HCT116 (cell line): ENCODE data around the gene ESYT3. TPM values are rescaled to one million over a fixed set of nuclear protein-coding genes. Genes with fewer than 3 reads are reported as not detected.

Experiments used
- ATAC-seq: fragments of 200-7000 bp; cut with Tn5 transposase; 2 replicates; pipeline ENCODE4 v1.9.1; 2020; ENCODE audit warnings: mild to moderate bottlenecking, moderate library complexity
- BruUV-seq: library from RNA; stranded (reverse); fragments of 400-500 nt; replicated peaks from 2 replicates; lab custom pipeline; 2021; lab: Mats Ljungman, UMichigan
- CTCF ChIA-PET: fragments of 300-600 bp; sonication (Branson Sonifier 250); formaldehyde crosslinking; loops from one replicate; lab custom pipeline; 2021; ENCODE audit warnings: antibody characterized with exemption; lab: Charles Lee
- POLR2A ChIA-PET: fragments of 300-600, 350-600 bp; sonication (Branson Sonifier 250); formaldehyde crosslinking; loops from one replicate; lab custom pipeline; 2021; ENCODE audit warnings: antibody characterized with exemption; lab: Charles Lee
- RAD21 ChIA-PET, 2 experiments: fragments of 300-600 bp; sonication (Branson Sonifier 250); formaldehyde crosslinking; loops; one replicate each; lab custom pipeline; 2023; ENCODE audit warnings: low total read pairs in 2 of 2; ENCODE audit not compliant: uncharacterized antibody in 2 of 2, unreplicated experiment in 2 of 2, low non-redundant PET in 1 of 2; lab: Charles Lee
- DNase-seq: peaks from one replicate; pipeline ENCODE4 v3.0.0-alpha.2; 2010; ENCODE audit warnings: low read depth, low spot score
- H2AFZ ChIP-seq: fragments of 200-600 bp; shearing (Covaris generic), sonication (generic); 2 replicates; pipeline ENCODE4 v1.6.1; 2017; ENCODE audit warnings: low read depth, mixed run types, mixed read lengths, antibody characterized with exemption, low read length; ENCODE audit not compliant: poor library complexity, severe bottlenecking
- H3K27ac ChIP-seq: 2 replicates; pipeline ENCODE4 v1.5.1; 2012; ENCODE audit warnings: low read depth, low read length
- H3K27me3 ChIP-seq: fragments of 200-600 bp; sonication (generic); 2 replicates; pipeline ENCODE4 v1.6.1; 2016; ENCODE audit warnings: mixed run types, low read length, mixed read lengths; ENCODE audit not compliant: insufficient read depth
- H3K36me3 ChIP-seq, 2 experiments: fragments of 200-500 bp in 1 of 2; fragments of 200-600 bp in 1 of 2; sonication (Bioruptor generic) in 1 of 2; sonication (generic) in 1 of 2; 2 replicates each; pipeline versions ENCODE4 v1.5.1 to v1.6.1; 2014 to 2016; ENCODE audit warnings: low read length in 2 of 2, inconsistent platforms in 1 of 2, mixed read lengths in 1 of 2, mixed run types in 1 of 2; ENCODE audit not compliant: insufficient read depth in 2 of 2, control insufficient read depth in 1 of 2
- H3K4me1 ChIP-seq, 2 experiments: fragments of 200-600 bp in 1 of 2; sonication (generic) in 1 of 2; 2 replicates each; pipeline versions ENCODE4 v1.5.1 to v1.6.1; 2012 to 2017; ENCODE audit warnings: low read length in 2 of 2, inconsistent platforms in 1 of 2, mild to moderate bottlenecking in 1 of 2, mixed read lengths in 1 of 2, mixed run types in 1 of 2, moderate library complexity in 1 of 2; ENCODE audit not compliant: insufficient read depth in 2 of 2, control insufficient read depth in 1 of 2
- H3K4me2 ChIP-seq: fragments of 200-600 bp; sonication (generic); 2 replicates; pipeline ENCODE4 v1.6.1; 2017; ENCODE audit warnings: mixed run types, low read length, mixed read lengths
- H3K4me3 ChIP-seq, 2 experiments: fragments of 200-600 bp in 1 of 2; sonication (generic) in 1 of 2; replicated peaks in 1 of 2; 2 replicates each; pipeline ENCODE4 v1.5.1; 2011 to 2016; ENCODE audit warnings: low read length in 2 of 2, control low read depth in 1 of 2, low read depth in 1 of 2, mild to moderate bottlenecking in 1 of 2, mixed read lengths in 1 of 2, mixed run types in 1 of 2
- H3K79me2 ChIP-seq: fragments of 200-600 bp; sonication (generic); 2 replicates; pipeline ENCODE4 v1.6.1; 2017; ENCODE audit warnings: mild to moderate bottlenecking, mixed run types, low read length, moderate library complexity, mixed read lengths; ENCODE audit not compliant: insufficient read depth
- H3K9ac ChIP-seq: fragments of 200-600 bp; sonication (generic); 2 replicates; pipeline ENCODE4 v1.6.1; 2016; ENCODE audit warnings: low read length, mixed read lengths
- H3K9me2 ChIP-seq: fragments of 200-600 bp; sonication (generic), shearing (Covaris generic); 2 replicates; pipeline ENCODE4 v1.6.1; 2017; ENCODE audit warnings: mixed run types, mild to moderate bottlenecking, moderate library complexity; ENCODE audit not compliant: insufficient read depth
- H3K9me3 ChIP-seq, 2 experiments: fragments of 200-500 bp in 1 of 2; fragments of 200-600 bp in 1 of 2; sonication (Bioruptor generic) in 1 of 2; sonication (generic) in 1 of 2; 2 replicates each; pipeline ENCODE4 v1.6.1; 2014 to 2017; ENCODE audit warnings: low read length in 2 of 2, mixed read lengths in 2 of 2, inconsistent platforms in 1 of 2, low read depth in 1 of 2, mild to moderate bottlenecking in 1 of 2, mixed run types in 1 of 2, moderate library complexity in 1 of 2; ENCODE audit not compliant: control insufficient read depth in 1 of 2, insufficient read depth in 1 of 2
- H4K20me1 ChIP-seq: fragments of 200-600 bp; sonication (generic), shearing (Covaris generic); 2 replicates; pipeline ENCODE4 v1.6.1; 2017; ENCODE audit warnings: mixed run types, mild to moderate bottlenecking, moderate library complexity; ENCODE audit not compliant: insufficient read depth
- CBX3 ChIP-seq: IDR thresholded peaks from 2 replicates; pipeline ENCODE4 v1.6.1; 2012; ENCODE audit warnings: low read depth
- ELF1 ChIP-seq: IDR thresholded peaks from 2 replicates; pipeline ENCODE4 v1.6.1; 2012; ENCODE audit warnings: low read depth, borderline replicate concordance
- EZH2 ChIP-seq: fragments of 200-600 bp; sonication (generic); IDR thresholded peaks from 2 replicates; pipeline ENCODE4 v1.6.1; 2017; ENCODE audit warnings: antibody characterized with exemption, mixed run types
- JUND ChIP-seq: IDR thresholded peaks from 2 replicates; pipeline ENCODE4 v1.6.1; 2012
- POLR2A ChIP-seq: IDR thresholded peaks from 2 replicates; pipeline ENCODE4 v1.7.0; 2011; ENCODE audit warnings: borderline replicate concordance; ENCODE audit not compliant: insufficient read depth, insufficient read length; ENCODE audit errors: extremely low read depth
- RAD21 ChIP-seq: IDR thresholded peaks from 2 replicates; pipeline ENCODE4 v1.6.1; 2012; ENCODE audit warnings: low read depth, mild to moderate bottlenecking
- REST ChIP-seq: IDR thresholded peaks from 2 replicates; pipeline ENCODE4 v1.6.1; 2012; ENCODE audit warnings: low read depth
- TCF7L2 ChIP-seq: IDR thresholded peaks from 2 replicates; pipeline ENCODE4 v1.7.0; 2011; ENCODE audit warnings: borderline replicate concordance, inconsistent platforms; ENCODE audit not compliant: insufficient read depth, insufficient read length; ENCODE audit errors: extremely low read depth
- YY1 ChIP-seq: IDR thresholded peaks from 2 replicates; pipeline ENCODE4 v1.6.1; 2011; ENCODE audit warnings: low read length, low read depth, moderate library complexity, mild to moderate bottlenecking; ENCODE audit not compliant: insufficient replicate concordance; ENCODE audit errors: extremely low read depth
- ZBTB33 ChIP-seq: IDR thresholded peaks from 2 replicates; pipeline ENCODE4 v1.6.1; 2011; ENCODE audit warnings: mild to moderate bottlenecking, low read length, moderate library complexity; ENCODE audit not compliant: insufficient replicate concordance; ENCODE audit errors: extremely low read depth
- intact Hi-C: fragments of 100-400 bp; cut with micrococcal nuclease; formaldehyde crosslinking; loops from 2 replicates; pipeline ENCODE4 v1.10.0; 2022
- total RNA-seq: library from RNA; stranded (reverse); gene quantifications from one replicate; pipeline ENCODE4 v1.2.1, GENCODE V29; 2021; ENCODE audit not compliant: unreplicated experiment

Gene ESYT3
- total RNA-seq, 1 experiment from 2014 or later, result 0.05 TPM

GRCh38 chr3:138406606-138407005 is 27.8 kb upstream of the ESYT3 start:
- Histone ChIP-seq H3K4me2 (no peak overlapping the region), H3K4me1 (no peaks in the 10 kb centered on the region), H3K79me2 (no peaks in the 10 kb centered on the region), H3K36me3 (no peaks in the 10 kb centered on the region), H3K4me3 (no peak overlapping the region), H3K9me2 (no peaks in the 10 kb centered on the region), H3K9me3 (no peaks in the 10 kb centered on the region), H2AFZ (no peak overlapping the region), H4K20me1 (no peaks in the 10 kb centered on the region), H3K27ac (no peak overlapping the region), H3K27me3 (no peaks in the 10 kb centered on the region), H3K9ac (no peak overlapping the region)
- DNase-seq (no peak), ATAC-seq (no peak)
- RAD21 ChIA-PET, result no interaction called here
- CTCF ChIA-PET, result interaction anchor here (0.8 kb wide), 1 partner anchor 11 kb away, joined by 3 read pairs; no protein-coding TSS in a partner anchor
- TF ChIP-seq ELF1 (no peak), REST (no peak), POLR2A (no peak), TCF7L2 (no peak), YY1 (no peak), ZBTB33 (no peak), CBX3 (no peak), EZH2 (no peak), RAD21 (no peak), JUND (no peak)
- BruUV-seq, result no TSS peak
- intact Hi-C loops, result no loop called here
- POLR2A ChIA-PET, result no interaction called here
